ENCODE data around the gene TTC21A.

DNA sequence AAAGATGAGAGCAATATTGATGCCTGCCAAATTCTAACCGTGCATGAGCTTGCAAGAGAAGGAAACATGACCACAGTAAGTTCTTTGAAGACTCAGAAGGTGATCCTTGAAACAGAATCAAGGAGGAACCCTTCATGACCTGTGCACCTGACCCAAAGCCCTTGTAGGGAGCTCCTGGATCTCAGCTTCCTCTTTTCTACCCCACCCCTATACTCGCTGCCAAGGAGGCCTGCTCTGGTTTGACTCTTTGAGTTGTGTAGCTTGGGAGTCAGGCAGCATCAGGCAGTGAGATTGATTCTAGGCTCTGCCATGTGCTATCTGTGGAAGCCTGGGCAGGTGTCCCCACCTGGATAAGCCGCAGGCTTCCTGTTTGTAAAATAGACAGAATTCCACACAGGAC lies 10.6 kb downstream of the TTC21A start:
- TF ChIP-seq, protein P1, sequence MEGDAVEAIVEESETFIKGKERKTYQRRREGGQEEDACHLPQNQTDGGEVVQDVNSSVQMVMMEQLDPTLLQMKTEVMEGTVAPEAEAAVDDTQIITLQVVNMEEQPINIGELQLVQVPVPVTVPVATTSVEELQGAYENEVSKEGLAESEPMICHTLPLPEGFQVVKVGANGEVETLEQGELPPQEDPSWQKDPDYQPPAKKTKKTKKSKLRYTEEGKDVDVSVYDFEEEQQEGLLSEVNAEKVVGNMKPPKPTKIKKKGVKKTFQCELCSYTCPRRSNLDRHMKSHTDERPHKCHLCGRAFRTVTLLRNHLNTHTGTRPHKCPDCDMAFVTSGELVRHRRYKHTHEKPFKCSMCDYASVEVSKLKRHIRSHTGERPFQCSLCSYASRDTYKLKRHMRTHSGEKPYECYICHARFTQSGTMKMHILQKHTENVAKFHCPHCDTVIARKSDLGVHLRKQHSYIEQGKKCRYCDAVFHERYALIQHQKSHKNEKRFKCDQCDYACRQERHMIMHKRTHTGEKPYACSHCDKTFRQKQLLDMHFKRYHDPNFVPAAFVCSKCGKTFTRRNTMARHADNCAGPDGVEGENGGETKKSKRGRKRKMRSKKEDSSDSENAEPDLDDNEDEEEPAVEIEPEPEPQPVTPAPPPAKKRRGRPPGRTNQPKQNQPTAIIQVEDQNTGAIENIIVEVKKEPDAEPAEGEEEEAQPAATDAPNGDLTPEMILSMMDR (conservative IDR thresholded peaks at IDR 0.05 in 1 of 2, IDR thresholded peaks at IDR 0.05 in 1 of 2; ENCODE audit: low read depth in 1 of 2, low read length in 2 of 2) = no peak
- no peak for TF ChIP-seq EZH2 (IDR thresholded peaks at IDR 0.05; ENCODE audit: low read length, missing control alignments)

Data from fibroblast of lung (primary cell).